Prostate gland (tissue), 2 donors: ENCODE data around the gene TICAM1. TPM values are rescaled to one million over a fixed set of nuclear protein-coding genes. Genes with fewer than 3 reads are reported as not detected.

Experiments
- DNase-seq: peaks from one replicate; pipeline ENCODE4 v3.0.0-alpha.2; 2019; ENCODE audit warnings: low spot score
- H3K27ac ChIP-seq, 2 donors: fragments of 200-600 bp; sonication (generic); 2 replicates each; pipeline ENCODE4 v1.5.1; 2017 to 2019
- H3K27me3 ChIP-seq: fragments of 200-600 bp; sonication (generic); replicated peaks from 2 replicates; pipeline ENCODE4 v1.5.1; 2019; ENCODE audit not compliant: insufficient read depth
- H3K36me3 ChIP-seq, 2 donors: fragments of 200-600 bp; sonication (generic); 1 replicate in 1 of 2; 2 replicates in 1 of 2; pipeline versions ENCODE4 v1.5.1 to v1.8.1; 2017 to 2019
- H3K4me1 ChIP-seq: fragments of 200-600 bp; sonication (generic); replicated peaks from 2 replicates; pipeline ENCODE4 v1.5.1; 2019
- H3K4me3 ChIP-seq, 2 donors: fragments of 200-600 bp; sonication (generic); 2 replicates each; pipeline ENCODE4 v1.5.1; 2017 to 2019
- H3K9me3 ChIP-seq: fragments of 200-600 bp; sonication (generic); 2 replicates; pipeline ENCODE4 v1.5.1; 2017
- CTCF ChIP-seq, 4 experiments: fragments of 200-600 bp in 2 of 4; fragments of 450-650 bp in 2 of 4; sonication (generic) in 2 of 4; IDR thresholded peaks; 1 replicate in 3 of 4; 2 replicates in 1 of 4; pipeline ENCODE4 v1.5.1; 2016 to 2019; ENCODE audit warnings: antibody characterized with exemption in 4 of 4, mild to moderate bottlenecking in 2 of 4, moderate library complexity in 2 of 4
- POLR2A ChIP-seq: fragments of 450-650 bp; IDR thresholded peaks from one replicate; pipeline ENCODE4 v1.6.1; 2016; ENCODE audit warnings: antibody characterized with exemption, mild to moderate bottlenecking
- POLR2AphosphoS5 ChIP-seq: sonication (generic); formaldehyde crosslinking; IDR thresholded peaks from one replicate; pipeline ENCODE4 v1.6.1; 2017; ENCODE audit warnings: antibody characterized with exemption
- WGBS: methylation state at CpG from one replicate; pipeline ENCODE4 v1.1.5; 2018; 5-methylcytosine and 5-hydroxymethylcytosine counted together
- intact Hi-C: fragments of 100-400 bp; cut with DNase I; formaldehyde crosslinking; loops from one replicate; pipeline ENCODE4 v1.14.2; 2022
- total RNA-seq, 2 donors: library from RNA; depleted of rRNA; stranded (reverse); fragments of >200 nt; gene quantifications; one replicate each; pipeline ENCODE4 v1.1.0, GENCODE V29; 2016

The TICAM1 gene
- total RNA-seq, 2 donors from 2014 or later, result 8.3 to 9.1 TPM

DNA sequence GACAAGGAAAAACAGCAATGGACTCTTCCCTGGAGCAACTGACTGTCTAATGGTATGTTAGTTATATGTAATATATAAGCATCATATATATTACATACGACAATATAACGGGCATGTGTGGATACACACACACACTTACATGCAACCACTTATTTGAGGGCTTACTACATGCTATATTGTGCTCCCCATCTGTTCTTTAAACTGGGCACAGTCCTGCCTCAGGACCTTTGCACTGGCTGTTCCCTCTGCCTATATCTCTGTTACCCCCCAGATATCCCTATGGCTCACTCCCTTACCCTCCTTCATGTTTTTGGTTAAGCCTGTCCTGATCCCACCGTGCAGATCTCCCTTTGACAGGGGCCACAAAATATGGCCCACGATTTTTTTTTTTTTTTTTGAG, 10.2 kb downstream of the TICAM1 start:
- Histone ChIP-seq H3K27me3 (no peaks in the 10 kb centered on the region), H3K4me3 (no peak overlapping the region), H3K4me1 (no peaks in the 10 kb centered on the region), H3K27ac (no peak overlapping the region), H3K36me3 (no peaks in the 10 kb centered on the region), H3K9me3 (no peaks in the 10 kb centered on the region)
- DNase-seq, result no peak
- TF ChIP-seq CTCF (IDR thresholded peaks at IDR 0.05), result no peak
- no peak for TF ChIP-seq POLR2AphosphoS5
- no peak for TF ChIP-seq POLR2A
- intact Hi-C loops, result no loop called here
- 86% methylated on average over 4 of the region's 4 CpGs for WGBS

DNA sequence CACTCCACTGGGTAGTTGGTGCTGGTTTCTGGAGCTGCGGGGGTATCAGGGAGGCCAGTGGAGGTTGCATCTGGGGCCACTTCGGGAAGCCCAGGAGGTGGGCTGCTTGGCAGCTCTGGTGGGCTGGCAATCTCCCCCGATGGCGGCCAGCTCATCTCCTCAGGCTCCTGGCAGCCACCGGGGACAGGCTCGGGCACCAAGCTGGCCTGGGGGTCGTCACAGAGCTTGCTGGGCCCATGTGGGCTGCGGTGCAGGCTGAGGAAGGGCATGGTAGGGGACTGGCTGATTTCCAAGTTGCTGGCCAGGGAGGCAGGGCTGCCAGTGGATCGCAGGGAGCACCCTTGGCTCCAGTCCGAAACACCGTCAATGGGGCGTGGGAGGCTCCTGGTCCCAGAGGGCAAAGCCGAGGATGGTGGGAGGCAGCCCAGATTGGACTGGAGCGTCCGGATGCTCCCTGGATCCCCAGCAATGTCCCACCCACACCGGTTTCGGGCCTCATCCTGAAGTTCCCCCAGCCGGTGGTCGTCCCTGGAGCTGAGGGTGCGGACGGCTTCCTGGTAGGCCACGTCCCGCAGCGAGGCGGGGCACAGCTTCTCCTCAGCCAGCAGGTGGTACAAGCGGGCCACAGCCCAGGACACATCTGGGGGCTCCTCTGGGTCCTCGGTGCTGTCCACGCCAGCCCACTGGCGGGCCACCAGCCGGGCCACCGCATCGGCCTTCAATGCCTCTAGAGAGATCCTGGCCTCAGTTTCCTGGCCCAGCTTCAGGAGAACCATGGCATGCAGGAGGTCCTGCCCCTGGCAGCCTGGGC, 13.8 kb downstream of the TICAM1 start:
- 86% methylated on average over 30 of the region's 32 CpGs for WGBS
- Histone ChIP-seq H3K4me3 (no peak overlapping the region), H3K4me1 (no peaks in the 10 kb centered on the region), H3K27ac (no peak overlapping the region), H3K36me3 (no peaks in the 10 kb centered on the region), H3K9me3 (no peaks in the 10 kb centered on the region), H3K27me3 (no peaks in the 10 kb centered on the region)
- intact Hi-C loops, result no loop called here
- TF ChIP-seq POLR2A, result no peak
- TF ChIP-seq POLR2AphosphoS5, result no peak
- no peak for TF ChIP-seq CTCF (IDR thresholded peaks at IDR 0.05)
- DNase-seq, result no peak

GRCh38 chr19:4816950-4817278, 14.6 kb downstream of the TICAM1 start:
- H3K4me1 ChIP-seq, result no peaks in the 10 kb centered on the region
- intact Hi-C loops, result no loop called here

DNA sequence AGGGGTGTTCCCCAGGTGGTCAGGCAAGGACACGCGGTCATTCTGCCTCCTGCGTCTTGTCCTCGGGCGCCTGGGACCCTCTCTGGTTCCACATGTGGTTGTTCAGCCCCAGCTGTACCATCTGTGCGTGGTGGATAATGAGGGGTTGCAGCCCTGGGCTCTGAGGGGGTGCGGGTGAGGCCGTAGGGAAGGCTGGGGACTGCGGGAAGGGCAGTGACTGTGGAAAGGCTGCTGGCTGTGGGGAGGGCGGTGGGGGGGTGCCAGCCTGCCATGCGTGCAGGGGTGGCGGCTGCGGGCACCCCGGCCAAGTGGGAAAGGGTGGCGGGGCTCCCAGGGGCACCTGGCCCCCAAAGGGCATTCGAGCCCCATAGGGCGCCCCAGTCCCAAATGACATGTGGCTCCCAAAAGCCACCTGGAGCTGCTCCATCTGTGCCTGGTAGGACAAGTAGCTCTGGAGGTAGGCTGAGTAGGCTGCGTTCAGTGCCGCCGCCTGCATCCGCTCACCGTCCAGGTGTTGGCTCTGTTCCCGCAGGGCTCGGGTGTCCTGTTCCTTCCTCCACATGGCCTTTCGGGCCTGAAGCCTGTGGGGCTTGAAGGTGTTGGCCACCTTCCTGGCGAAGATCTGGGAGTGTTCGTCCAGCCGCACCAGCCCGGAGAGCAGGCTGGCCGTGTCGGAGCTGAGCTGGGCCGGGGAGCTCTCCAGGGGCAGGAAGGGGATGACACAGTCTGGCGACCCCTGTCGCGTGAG, 15.1 kb downstream of the TICAM1 start:
- Histone ChIP-seq H3K27ac (no peak overlapping the region), H3K9me3 (no peaks in the 10 kb centered on the region), H3K4me3 (no peak overlapping the region), H3K4me1 (no peaks in the 10 kb centered on the region), H3K27me3 (no peaks in the 10 kb centered on the region), H3K36me3 (no peaks in the 10 kb centered on the region)
- DNase-seq, result no peak
- TF ChIP-seq POLR2AphosphoS5, result no peak
- no peak for TF ChIP-seq CTCF (IDR thresholded peaks at IDR 0.05)
- no peak for TF ChIP-seq POLR2A
- 93% methylated on average over 35 of the region's 35 CpGs for WGBS
- intact Hi-C loops, result no loop called here

More at GRCh38 chr19:4816950-4817278, 14.6 kb downstream of the TICAM1 start:
- DNase-seq, result no peak
- TF ChIP-seq POLR2AphosphoS5 (no peak), POLR2A (no peak), CTCF (IDR thresholded peaks at IDR 0.05) (no peak)
- H3K27ac ChIP-seq, result no peak overlapping the region
- H3K4me3 ChIP-seq, result no peak overlapping the region
- H3K27me3 ChIP-seq, result no peaks in the 10 kb centered on the region
- 92% methylated on average over 16 of the region's 16 CpGs for WGBS
- H3K36me3 ChIP-seq, result no peaks in the 10 kb centered on the region
- no peaks in the 10 kb centered on the region for H3K9me3 ChIP-seq
